Raji (cell line): ENCODE measurements around the gene GRPEL2.

Experiments used
- POLR2A ChIP-seq: IDR thresholded peaks from 2 replicates; pipeline ENCODE4 v1.6.1; 2011; ENCODE audit warnings: low read depth, low read length, control low read depth; ENCODE audit not compliant: insufficient read depth

Gene GRPEL2

DNA sequence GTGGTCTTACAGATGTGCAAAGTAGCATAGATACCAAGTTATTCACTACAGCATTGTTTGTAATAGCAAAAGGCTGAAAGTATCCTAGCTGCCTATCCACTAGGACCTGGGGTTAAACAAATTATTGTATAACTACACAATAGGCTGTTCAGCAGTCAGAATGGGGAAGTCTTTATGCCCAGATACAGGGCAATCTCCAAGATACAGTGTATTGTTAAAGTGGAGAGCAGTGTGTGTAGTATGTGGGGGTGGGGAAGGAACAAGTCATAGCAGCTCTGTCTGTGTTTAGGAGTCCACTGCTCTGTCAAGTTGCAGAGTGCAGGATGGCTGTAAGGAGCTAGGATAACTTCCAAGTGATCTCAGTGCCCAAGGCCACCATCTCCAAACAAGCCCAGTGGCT is 18.1 kb downstream of the GRPEL2 start:
- TF ChIP-seq POLR2A = no peak

DNA sequence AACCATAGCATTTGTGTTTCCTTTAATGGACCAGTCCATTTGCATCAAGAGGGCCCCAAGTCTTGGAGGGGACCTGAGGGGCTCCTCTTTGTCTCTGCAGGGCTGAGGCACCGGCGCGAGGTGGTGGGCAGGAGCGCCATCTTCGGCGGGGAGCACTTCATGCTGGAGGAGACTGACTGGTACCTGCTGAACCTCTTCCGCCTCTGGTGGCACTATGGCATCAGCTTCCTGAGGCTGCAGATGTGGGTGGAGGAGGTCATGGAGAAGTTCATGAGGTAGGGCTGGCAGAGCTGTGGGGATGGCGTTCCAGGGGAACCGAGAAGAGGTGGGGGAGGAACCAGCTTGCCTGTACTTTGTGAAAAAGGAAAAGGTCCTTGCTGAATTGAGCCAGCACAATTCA is 18.6 kb downstream of the GRPEL2 start:
- TF ChIP-seq POLR2A = no peak

DNA sequence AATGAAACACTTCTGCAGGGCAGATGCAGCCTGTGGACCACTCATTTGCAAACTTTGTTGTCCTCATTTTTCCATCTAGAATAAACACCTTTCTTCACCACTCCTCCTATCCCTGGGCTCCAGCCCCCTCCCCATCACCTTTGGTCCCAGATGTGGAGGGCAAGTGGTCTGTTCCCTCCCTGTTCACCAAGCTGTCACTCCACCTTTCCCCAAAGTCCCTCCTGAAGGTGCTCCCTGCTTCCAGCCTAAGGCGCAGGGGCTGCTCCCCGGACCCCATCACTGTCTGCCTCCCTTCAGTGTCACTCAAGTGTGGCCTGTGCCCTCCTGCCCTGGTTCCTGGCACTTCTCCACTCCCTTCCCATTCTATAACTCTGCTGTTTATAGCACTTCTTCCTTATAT is 19.4 kb downstream of the GRPEL2 start:
- TF ChIP-seq POLR2A = no peak

DNA sequence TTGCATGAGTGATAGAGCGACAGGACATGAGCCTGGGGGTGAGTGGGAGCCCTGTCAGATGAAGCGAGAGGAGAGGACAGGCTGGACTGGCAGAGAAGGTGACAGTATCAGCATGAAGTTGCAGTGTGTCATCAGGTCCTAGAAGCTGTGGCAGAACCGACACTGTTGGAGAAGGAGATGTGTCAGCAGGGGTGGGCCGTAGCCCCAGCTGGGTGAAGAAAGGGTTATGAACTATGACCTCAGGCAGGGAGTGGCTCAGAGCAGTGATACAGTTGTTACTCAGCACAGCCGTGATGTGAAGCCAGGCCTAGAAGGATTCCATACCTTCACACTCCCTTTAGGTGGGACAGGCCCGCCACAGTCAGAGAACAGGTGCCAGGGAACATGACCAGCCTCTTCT is 20.1 kb downstream of the GRPEL2 start:
- TF ChIP-seq POLR2A = no peak

DNA sequence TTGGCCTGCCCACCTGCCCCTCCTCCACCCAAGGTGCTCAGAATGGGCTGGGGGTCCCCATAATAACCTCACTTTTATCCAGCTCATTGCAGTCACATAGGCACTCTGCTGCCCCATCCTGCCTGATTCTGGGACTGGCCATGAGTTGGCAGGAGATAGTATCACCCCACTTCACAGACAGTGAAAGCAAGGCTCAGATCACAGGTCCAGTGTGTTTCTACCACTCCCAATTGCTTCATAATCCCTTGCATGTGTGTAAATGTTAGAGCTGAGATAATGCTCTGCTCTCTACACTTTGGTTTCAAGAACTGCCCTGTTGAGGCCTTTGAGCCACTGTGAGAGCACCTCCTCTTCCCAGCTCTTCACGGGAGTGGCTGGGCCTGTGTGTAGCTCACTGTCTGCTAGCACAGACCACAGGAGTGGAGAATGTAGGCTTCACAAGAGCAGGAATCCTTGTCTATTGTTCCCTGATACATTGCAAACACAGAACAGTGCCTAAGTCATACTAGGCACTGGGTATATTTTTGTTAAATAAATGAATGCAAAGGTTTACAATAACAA is 20.9 kb downstream of the GRPEL2 start:
- no peak for TF ChIP-seq POLR2A

DNA sequence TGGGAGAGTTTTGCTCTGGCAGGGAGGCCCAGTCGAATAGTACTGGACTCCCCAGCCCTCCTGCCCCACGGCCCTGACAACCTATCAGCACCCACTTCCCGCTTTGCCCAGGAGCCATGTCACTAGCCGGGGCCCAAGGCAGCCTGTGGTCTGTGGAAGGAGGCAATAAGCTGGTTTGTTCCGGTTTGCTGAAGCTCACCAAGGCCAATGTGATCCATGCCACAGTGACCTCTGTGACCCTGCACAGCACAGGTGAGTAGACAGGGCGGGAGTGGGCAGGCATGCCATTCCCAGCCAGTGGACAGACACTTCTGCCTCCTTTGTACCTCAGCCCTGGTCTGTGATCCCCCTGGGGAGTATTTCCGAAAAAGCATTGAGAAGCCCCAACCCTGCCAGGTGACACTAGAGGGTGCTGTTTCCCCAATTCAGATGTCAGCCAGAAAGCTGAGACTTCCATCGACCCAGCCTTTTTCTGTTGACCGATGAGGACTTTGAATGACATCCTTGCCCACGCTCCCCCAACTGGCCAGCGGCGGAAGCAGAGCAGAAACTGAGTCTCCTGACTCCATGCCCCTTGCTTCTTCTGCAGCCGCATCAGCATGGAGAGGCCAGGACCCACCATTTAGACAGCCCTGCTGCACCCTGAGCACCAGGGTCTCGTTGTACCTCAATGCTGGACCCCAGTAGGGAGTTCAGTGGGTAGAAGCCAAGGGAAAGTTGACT is 22.1 kb downstream of the GRPEL2 start:
- no peak for TF ChIP-seq POLR2A

DNA sequence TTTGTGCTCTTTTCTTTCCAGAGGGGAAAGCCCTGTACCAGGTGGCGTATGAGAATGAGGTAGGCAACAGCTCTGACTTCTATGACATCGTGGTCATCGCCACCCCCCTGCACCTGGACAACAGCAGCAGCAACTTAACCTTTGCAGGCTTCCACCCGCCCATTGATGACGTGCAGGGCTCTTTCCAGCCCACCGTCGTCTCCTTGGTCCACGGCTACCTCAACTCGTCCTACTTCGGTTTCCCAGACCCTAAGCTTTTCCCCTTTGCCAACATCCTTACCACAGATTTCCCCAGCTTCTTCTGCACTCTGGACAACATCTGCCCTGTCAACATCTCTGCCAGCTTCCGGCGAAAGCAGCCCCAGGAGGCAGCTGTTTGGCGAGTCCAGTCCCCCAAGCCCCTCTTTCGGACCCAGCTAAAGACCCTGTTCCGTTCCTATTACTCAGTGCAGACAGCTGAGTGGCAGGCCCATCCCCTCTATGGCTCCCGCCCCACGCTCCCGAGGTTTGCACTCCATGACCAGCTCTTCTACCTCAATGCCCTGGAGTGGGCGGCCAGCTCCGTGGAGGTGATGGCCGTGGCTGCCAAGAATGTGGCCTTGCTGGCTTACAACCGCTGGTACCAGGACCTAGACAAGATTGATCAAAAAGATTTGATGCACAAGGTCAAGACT is 22.8 kb downstream of the GRPEL2 start:
- TF ChIP-seq POLR2A = no peak

DNA sequence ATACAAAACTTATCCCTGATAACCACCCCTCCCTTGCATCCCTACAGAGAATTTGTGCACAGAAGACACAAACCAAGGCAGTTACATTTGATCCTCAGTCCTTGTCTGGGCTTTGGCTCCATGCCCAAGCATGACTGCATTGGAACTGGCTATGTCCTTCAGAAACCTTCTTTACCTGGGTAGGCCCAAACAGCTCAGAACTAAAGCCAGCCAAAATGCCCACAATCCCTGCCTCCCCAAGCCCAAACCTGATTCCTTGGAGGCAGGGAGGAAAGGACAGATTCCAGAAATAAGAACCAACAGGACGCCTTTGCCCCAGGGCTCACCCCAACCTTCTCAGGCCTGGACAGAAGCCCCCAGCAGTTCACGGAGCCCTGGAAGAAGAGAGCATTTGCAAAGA is 25.6 kb downstream of the GRPEL2 start:
- TF ChIP-seq POLR2A = no peak

DNA sequence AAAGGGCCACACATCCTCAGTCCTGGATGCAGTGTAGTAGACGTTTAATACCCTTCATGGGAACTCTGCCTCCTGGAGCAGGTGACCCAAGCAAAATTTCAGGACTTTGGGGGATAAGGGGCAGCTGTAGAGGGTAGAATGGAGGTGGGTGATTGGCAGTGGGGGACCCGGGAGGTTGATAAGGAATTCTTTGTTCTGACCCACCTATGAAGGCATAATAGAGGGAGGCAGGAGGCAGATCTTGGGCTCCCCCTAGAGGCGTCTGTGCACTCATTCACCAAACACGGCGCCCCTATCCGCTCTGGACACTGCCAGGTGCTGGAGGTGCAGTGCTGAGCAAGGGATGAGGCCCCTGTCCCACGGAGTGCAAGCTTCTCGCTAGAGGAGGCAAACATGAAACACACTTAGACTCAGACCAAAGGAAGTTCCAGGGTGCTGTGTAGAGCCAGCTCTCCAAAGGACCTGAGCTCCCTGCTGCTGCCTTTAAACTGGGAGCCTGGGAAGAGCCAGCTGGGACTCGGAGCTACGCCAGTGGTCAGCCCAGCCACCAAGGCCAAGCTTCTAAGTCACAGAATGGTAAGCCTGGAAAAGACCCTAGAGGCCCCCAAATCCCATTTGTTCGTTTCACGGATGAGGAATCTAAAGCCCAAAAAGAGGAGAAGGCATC is 26.1 kb downstream of the GRPEL2 start:
- no peak for TF ChIP-seq POLR2A

DNA sequence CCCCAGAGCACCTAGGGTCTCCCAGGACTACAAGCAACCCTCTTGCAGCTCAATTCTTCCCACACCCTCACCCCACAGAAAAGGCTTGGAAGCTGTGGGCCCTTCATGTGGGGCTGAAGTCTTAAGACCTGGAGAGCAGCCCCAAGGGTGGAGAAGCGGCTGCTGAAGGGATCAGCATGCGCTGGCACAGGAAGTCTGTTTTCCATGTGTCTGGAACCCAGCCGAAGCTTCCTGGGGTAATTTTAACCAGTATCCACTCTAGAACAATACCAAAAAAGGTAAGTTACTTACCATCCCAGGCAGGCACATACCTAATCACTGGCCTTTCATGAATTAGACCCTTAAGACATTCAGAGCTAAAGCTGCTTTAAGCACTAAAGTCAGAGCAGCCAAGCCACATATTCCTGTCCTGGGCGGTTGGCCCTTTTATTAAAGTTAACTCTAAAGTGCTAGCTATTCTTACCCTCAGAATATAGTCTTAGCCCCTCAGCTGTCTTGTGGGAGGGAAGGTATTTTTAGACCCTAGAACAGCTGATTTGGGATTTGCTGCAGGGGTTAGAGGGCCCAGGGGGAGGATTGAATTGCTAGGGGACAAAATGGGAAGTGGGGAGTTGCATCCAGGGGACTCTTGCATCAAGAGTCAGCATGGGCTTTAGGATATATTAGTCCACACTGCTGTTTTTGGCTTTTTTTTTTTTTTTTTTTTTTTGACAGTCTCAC is 26.9 kb downstream of the GRPEL2 start:
- no peak for TF ChIP-seq POLR2A

DNA sequence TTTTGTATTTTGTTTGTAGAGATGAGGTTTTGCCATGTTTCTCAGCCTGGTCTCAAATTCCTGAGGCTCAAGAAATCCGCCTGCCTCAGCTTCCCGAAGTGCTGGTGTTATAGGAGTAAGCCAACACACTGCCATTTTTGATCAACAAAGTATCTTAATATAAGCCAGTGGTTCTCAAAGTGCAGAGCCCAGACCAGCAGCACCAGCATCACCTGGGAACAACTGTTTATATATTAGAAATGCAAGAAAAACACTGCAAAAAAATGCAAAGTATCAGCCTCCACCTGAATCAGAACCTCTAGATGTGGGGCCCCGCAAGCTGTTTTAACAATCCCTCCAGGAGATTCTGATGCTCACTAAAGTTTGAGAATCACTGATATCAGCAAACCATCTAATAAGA is 27.6 kb downstream of the GRPEL2 start:
- no peak for TF ChIP-seq POLR2A

DNA sequence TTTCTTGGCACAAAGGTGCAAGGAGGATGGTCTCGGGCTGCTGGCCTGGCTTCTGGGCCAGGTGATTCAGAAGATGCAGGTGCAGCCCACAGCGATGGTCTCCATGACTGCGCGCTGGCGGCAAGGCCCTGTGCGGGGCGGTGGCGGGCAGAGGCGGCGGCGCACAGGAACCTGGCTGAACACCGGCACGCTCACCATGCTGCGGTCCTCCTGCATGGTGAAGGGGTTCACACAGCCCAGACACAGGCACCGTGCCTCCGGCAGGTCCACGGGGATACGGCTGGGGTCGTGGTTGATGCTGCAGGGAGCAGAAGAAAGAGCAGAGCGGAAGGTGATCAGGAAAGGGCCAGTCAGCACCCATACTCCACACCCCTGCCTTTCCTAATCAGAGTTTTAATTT is 29.0 kb downstream of the GRPEL2 start:
- no peak for TF ChIP-seq POLR2A

DNA sequence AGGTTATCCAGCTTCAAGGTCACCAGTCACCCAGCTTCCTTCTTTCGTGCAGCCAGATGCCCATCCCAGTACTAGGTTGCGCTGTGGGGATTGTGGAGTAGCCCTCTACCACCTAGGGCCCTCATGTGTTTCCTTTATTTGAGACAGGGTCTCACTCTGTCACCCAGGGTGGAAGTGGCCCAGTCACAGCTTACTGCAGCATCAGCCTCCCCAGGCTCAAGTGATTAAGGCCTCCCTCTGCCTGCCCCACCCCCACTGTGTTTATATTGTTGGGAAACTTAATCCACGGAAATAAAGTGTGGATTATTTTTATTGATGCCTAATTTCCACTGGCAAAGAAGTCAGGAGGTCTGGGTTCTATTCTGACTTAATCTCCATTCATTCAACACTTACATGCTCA is 29.5 kb downstream of the GRPEL2 start:
- TF ChIP-seq POLR2A = no peak

DNA sequence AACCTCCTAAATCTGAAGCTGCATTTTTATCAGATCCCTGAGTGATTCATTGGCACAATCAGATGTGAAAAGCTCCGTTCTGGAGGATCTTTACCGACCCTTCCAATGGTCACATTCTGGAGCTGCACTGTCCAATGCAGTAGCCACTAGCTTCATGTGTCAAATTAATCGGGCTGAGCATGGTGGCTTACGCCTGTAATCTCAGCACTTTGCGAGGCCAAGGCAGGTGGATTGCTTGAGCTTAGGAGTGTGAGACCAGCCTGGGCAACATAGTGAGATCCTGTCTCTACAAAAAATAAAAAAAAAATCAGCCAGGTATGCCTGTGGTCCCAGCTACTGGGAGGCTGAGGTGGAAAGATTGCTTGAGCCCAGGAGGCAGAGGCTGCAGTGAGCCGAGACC is 30.1 kb downstream of the GRPEL2 start:
- no peak for TF ChIP-seq POLR2A

DNA sequence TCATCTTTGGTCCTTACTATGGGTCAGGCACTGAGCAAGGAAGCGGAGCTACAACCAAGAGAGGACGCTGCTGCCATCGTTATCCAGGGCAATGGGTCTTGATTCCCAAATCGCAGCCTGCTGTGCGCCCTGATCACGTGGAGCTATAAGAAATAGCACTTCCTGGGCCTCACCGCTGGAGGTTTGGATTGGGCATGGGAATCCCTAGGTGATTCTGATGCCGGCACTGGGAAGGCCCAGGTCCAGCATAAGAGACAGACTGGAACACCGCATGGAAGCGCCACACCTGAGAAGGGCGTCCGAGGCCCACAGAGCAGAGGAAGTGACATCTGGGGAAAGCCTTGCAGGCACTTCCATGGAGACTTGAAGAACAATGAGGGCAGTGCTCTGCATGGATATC is 30.8 kb downstream of the GRPEL2 start:
- TF ChIP-seq POLR2A = no peak
